HEK293 (cell line): ENCODE results near the gene CTIF.
A peak's percentile ranks its signal among the peaks of the same experiment; 100 is the strongest.

Experiments used
- CTCF ChIA-PET: fragments of 350-600 bp; formaldehyde crosslinking; extraction: SDS; loops from one replicate; lab custom pipeline; 2021; ENCODE audit warnings: antibody characterized with exemption; lab: Yijun Ruan, JAX
- POLR2A ChIA-PET: fragments of 300-600 bp; formaldehyde crosslinking; extraction: SDS; loops from one replicate; lab custom pipeline; 2020; ENCODE audit warnings: antibody characterized with exemption, inconsistent platforms; lab: Yijun Ruan, JAX
- H3K27ac ChIP-seq: fragments of 200-500 bp; sonication (Bioruptor generic); 2 replicates; pipeline ENCODE4 v1.5.1; 2014; ENCODE audit warnings: low read depth, low read length, control low read depth, inconsistent platforms; ENCODE audit errors: extremely low read depth
- H3K36me3 ChIP-seq, 2 experiments: fragments of 200-500 bp in 1 of 2; sonication (Bioruptor generic) in 1 of 2; 1 replicate in 1 of 2; 2 replicates in 1 of 2; pipeline ENCODE4 v1.5.1; 2014 to 2017; ENCODE audit warnings: inconsistent platforms in 2 of 2, low read length in 2 of 2; ENCODE audit not compliant: control insufficient read depth in 2 of 2, insufficient read depth in 1 of 2
- H3K4me1 ChIP-seq: fragments of 200-500 bp; sonication (Bioruptor generic); 2 replicates; pipeline ENCODE4 v1.5.1; 2014; ENCODE audit warnings: mild to moderate bottlenecking, low read length, inconsistent platforms; ENCODE audit not compliant: control insufficient read depth, insufficient read depth
- H3K4me3 ChIP-seq: 2 replicates; pipeline ENCODE4 v1.5.1; 2011; ENCODE audit warnings: low read depth, mild to moderate bottlenecking, control low read depth, low read length, moderate library complexity
- H3K9me3 ChIP-seq: fragments of 200-500 bp; sonication (Bioruptor generic); 2 replicates; pipeline ENCODE4 v1.5.1; 2014; ENCODE audit warnings: low read depth, low read length, inconsistent platforms; ENCODE audit not compliant: control insufficient read depth, insufficient read depth
- PRDM2 ChIP-seq: fragments of 450-650 bp; formaldehyde crosslinking; IDR thresholded peaks from 2 replicates; pipeline ENCODE4 v1.5.1; 2016; ENCODE audit warnings: missing biosample characterization, missing genetic modification characterization, borderline replicate concordance
- YY2 ChIP-seq: fragments of 450-650 bp; formaldehyde crosslinking; IDR thresholded peaks from 2 replicates; pipeline ENCODE4 v1.5.1; 2016; ENCODE audit warnings: missing biosample characterization, missing genetic modification characterization
- ZBTB20 ChIP-seq: fragments of 450-650 bp; formaldehyde crosslinking; IDR thresholded peaks from 2 replicates; pipeline ENCODE4 v1.5.1; 2016; ENCODE audit warnings: missing biosample characterization, missing genetic modification characterization
- ZNF501 ChIP-seq: fragments of 450-650 bp; formaldehyde crosslinking; IDR thresholded peaks from 2 replicates; pipeline ENCODE4 v1.5.1; 2016; ENCODE audit warnings: missing biosample characterization, missing genetic modification characterization
- ZNF513 ChIP-seq: fragments of 450-650 bp; IDR thresholded peaks from 2 replicates; pipeline ENCODE4 v1.5.1; 2018; ENCODE audit warnings: missing biosample characterization, missing genetic modification characterization
- ZNF654 ChIP-seq: fragments of 450-650 bp; formaldehyde crosslinking; IDR thresholded peaks from 2 replicates; pipeline ENCODE4 v1.5.1; 2016; ENCODE audit warnings: low read depth, missing biosample characterization, missing genetic modification characterization
- ZNF670 ChIP-seq: fragments of 450-650 bp; formaldehyde crosslinking; IDR thresholded peaks from 2 replicates; pipeline ENCODE4 v1.5.1; 2016; ENCODE audit warnings: missing biosample characterization, missing genetic modification characterization, low read depth
- ZSCAN30 ChIP-seq: fragments of 450-650 bp; IDR thresholded peaks from 2 replicates; pipeline ENCODE4 v1.5.1; 2018; ENCODE audit warnings: missing biosample characterization, mild to moderate bottlenecking, missing genetic modification characterization, moderate library complexity
- TF ChIP-seq, protein P1 (sequence below): fragments of 450-650 bp; formaldehyde crosslinking; IDR thresholded peaks from 2 replicates; pipeline ENCODE4 v1.5.1; 2016; ENCODE audit warnings: missing biosample characterization, missing genetic modification characterization

CTIF gene

GRCh38 chr18:48708807-48709206, 170.0 kb downstream of the CTIF start:
- CTCF ChIA-PET, result interaction anchor here (0.9 kb wide), 1 partner anchor 314 kb away, joined by 3 read pairs; no protein-coding TSS in a partner anchor

DNA sequence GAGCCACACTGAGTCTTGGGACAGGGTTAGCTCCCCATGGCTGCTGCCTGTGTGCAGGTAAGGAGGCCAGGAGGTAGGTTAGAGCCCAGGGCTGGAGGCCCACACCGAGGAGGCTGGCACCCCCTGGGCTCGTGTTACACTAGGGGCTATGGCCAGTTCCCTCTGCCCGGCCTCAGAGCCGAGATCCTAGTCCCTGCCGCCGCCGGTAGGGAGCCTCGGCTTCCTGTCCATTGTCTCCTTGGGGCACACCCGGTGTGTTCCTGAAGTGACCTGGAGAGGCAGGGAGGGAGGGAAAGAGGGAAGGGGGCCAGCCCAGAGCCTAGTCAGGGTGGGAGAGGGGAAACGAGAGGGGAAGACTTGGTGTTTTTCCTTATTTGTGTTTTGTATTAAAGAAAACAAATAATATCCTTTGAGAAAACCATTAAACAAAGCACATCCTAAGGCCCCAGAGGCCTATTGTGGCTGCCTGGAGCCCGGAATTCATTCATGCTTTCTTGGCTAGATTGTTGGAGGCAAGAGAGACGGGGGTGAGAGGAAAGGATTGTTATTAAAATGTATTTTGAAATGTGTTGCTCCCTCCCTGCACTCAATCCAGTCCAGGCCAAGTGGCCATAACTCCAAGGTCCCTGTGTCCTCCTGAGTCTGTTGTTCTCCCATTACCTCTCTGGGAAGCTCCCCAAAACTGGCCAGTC, 170.7 kb downstream of the CTIF start:
- H3K36me3 ChIP-seq, result no peaks in the 10 kb centered on the region
- no peak overlapping the region for H3K4me3 ChIP-seq
- H3K4me1 ChIP-seq, result no peaks in the 10 kb centered on the region
- no peaks in the 10 kb centered on the region for H3K9me3 ChIP-seq
- POLR2A ChIA-PET, result no interaction called here
- TF ChIP-seq ZBTB20, result no peak
- CTCF ChIA-PET, result no interaction called here
- no peak overlapping the region for H3K27ac ChIP-seq

More at GRCh38 chr18:48708807-48709206, 170.0 kb downstream of the CTIF start:
- H3K4me3 ChIP-seq, result no peak overlapping the region
- POLR2A ChIA-PET, result no interaction called here
- H3K36me3 ChIP-seq, result no peaks in the 10 kb centered on the region
- TF ChIP-seq PRDM2 (tag by site-specific recombination) (no peak), YY2 (tag by site-specific recombination) (no peak), ZNF513 (tag by site-specific recombination) (peak; percentile 59), ZSCAN30 (tag by site-specific recombination) (no peak), ZNF501 (tag by site-specific recombination) (no peak)
- H3K27ac ChIP-seq, result no peak overlapping the region
- no peaks in the 10 kb centered on the region for H3K4me1 ChIP-seq
- no peaks in the 10 kb centered on the region for H3K9me3 ChIP-seq

DNA sequence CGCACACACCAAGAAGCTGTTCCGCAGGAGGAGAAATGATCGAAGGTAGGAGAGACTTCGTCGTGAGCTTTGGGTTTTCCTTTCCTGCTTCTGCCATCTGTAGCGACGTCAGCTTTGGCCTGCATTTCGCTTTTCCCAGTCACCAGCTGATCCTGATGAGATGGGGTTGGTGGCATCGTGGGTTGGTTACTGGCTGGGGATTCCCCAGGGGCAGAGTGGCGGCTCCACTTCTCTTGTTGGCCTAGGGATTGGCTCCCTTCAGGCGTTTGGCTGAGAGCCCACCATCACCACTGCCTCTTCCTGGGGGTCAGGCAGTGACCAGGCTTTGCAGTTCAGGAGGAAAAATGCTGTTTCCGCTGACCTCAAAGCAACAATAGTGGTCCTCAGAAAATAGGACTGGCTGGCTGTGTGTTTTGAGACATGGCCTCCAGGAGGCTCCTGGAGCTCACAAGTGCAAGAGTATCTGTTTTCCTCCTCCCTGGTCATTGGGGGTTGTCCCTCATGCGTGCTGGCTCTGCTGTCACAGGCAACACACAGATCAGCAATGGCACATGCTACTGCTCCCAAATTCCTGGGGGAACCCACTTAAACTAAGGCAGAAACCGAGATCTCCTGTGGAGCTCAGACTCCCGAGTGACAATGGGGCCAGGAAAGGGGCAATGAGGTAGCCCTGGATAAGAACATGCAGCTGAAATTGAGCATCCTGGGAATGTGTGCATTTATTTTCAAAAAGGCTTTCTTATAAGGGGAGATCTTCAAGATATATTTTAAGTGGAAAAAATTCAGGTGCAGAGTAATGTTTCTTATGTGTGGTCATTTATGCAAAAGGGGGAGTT, 173.0 kb downstream of the CTIF start:
- H3K36me3 ChIP-seq, result no peaks in the 10 kb centered on the region
- H3K4me3 ChIP-seq, result no peak overlapping the region
- CTCF ChIA-PET, result interaction anchor here (0.5 to 4.5 kb wide), 21 partner anchors 13 to 1151 kb away, joined by 3 to 22 read pairs (median 3); no protein-coding TSS in a partner anchor
- 0 out of 2 replicates have a peak, but pooled peaks have one; percentile 18 for TF ChIP-seq ZNF654
- TF ChIP-seq ZNF670 (tag by site-specific recombination), result no peak
- TF ChIP-seq, protein P1, sequence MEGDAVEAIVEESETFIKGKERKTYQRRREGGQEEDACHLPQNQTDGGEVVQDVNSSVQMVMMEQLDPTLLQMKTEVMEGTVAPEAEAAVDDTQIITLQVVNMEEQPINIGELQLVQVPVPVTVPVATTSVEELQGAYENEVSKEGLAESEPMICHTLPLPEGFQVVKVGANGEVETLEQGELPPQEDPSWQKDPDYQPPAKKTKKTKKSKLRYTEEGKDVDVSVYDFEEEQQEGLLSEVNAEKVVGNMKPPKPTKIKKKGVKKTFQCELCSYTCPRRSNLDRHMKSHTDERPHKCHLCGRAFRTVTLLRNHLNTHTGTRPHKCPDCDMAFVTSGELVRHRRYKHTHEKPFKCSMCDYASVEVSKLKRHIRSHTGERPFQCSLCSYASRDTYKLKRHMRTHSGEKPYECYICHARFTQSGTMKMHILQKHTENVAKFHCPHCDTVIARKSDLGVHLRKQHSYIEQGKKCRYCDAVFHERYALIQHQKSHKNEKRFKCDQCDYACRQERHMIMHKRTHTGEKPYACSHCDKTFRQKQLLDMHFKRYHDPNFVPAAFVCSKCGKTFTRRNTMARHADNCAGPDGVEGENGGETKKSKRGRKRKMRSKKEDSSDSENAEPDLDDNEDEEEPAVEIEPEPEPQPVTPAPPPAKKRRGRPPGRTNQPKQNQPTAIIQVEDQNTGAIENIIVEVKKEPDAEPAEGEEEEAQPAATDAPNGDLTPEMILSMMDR, result peak; percentile 77
- TF ChIP-seq, all 188 proteins: peak for 2
- H3K27ac ChIP-seq, result no peak overlapping the region
- POLR2A ChIA-PET, result interaction anchor here (0.6 kb wide), 1 partner anchor 9 kb away, joined by 3 read pairs; no protein-coding TSS in a partner anchor
- H3K4me1 ChIP-seq, result no peaks in the 10 kb centered on the region
- no peaks in the 10 kb centered on the region for H3K9me3 ChIP-seq
